ENCODE measurements around the gene NOPCHAP1.

NOPCHAP1 gene

DNA sequence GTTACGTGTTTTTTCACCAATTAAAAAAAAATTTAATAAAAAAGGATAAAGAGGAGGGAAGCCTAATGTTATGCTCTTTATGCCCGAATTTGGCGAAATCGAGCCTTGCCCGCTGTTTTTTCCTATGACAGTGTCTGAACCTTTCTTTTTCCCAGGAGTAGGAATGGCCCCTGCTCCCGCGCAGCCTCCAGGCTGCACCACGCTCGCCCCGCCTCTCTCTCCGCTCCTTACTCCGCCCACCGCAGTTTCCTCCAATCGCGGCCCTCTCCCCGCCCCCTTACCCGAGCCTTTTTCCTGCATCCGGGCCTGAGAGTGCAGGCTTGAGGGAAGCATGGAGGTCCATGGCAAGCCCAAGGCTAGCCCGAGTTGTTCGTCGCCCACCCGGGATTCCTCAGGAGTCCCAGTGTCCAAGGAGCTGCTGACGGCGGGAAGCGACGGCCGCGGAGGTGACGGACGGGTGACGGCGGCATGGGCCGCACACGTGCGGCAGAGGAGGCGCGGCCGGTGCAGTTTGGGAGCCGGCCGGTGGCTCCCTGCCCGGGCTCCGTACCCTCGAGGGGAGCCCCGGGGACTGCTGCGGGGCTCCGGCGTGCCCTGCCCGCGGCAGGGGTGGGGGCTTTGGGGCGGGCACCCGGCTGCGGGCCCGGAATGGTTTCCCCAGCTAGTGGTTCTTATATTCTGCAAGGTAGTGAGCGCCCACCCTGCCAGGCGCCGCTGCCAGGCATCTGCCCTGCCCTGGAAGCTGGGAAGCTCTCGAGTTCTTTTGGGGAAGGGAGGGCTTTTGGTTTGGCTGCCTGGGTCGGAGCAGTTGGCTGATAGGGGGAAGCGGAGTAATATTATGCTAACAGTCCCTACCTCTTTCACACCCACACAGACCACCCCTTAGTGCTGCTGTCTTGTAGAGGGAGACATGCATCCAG lies at the start of gene NOPCHAP1:
Gene NOPCHAP1, plus strand, starts transcription at position 295 of the 920 bp plus-strand sequence. Its CDS starts 37 bp downstream, at position 332.
- no peak within 1 kb of the TSS for H3K27ac ChIP-seq (ENCODE audit: low read depth, low read length)
- H3K79me2 ChIP-seq (ENCODE audit: control insufficient read depth, low read length) = peaks cover 51% of the 10 kb centered on the region
- H3K4me2 ChIP-seq (ENCODE audit: low read length) = peak within 1 kb of the TSS; percentile 69
- H3F3A ChIP-seq (ENCODE audit: control insufficient read depth, insufficient read depth) = no peaks in the 10 kb centered on the region
- H3K27me3 ChIP-seq (ENCODE audit: control insufficient read depth, low read length) = no peaks in the 10 kb centered on the region
- H3K4me1 ChIP-seq (ENCODE audit: control insufficient read depth, low read length) = peaks cover 32% of the 10 kb centered on the region
- H4K20me1 ChIP-seq (ENCODE audit: control insufficient read depth, insufficient read depth, low read depth, low read length) = no peaks in the 10 kb centered on the region; the same call in 1 of the 2 replicates
- no peaks in the 10 kb centered on the region for H3K9me2 ChIP-seq (replicated peaks; ENCODE audit: control insufficient read depth, low read length)
- TF ChIP-seq CTCF (IDR thresholded peaks at IDR 0.05; ENCODE audit: low read depth, low read length, poor library complexity, severe bottlenecking) (no peak), EZH2phosphoT487 (IDR thresholded peaks at IDR 0.05; ENCODE audit: borderline replicate concordance, low read length) (no peak)
- peak within 1 kb of the TSS; percentile 95 for H3K4me3 ChIP-seq (ENCODE audit: low read length)
- peaks cover 38% of the 10 kb centered on the region for H3K36me3 ChIP-seq (ENCODE audit: control insufficient read depth, low read length)
- H3K9me3 ChIP-seq (ENCODE audit: control insufficient read depth, insufficient read depth, low read length) = no peaks in the 10 kb centered on the region

DNA sequence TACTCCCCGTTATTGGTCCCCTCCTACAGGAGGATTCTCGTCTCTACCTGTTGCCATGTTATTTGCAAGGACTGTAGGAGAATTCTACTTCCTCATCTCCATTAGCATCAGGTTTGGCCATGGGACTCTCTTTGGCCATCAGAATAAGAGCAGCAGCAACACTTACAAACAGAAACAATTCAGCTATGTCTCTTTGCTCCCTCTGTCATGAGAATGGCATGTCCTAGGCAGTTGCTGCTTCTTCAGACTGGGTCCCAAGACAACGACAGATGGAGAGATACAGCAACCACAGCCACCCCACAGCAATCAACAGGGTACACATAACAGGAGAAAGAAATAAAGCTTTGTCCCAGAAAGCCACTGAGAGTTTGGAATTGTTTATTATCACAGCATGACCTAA lies 47.7 kb upstream of the NOPCHAP1 start:
- no peak for TF ChIP-seq EZH2phosphoT487 (IDR thresholded peaks at IDR 0.05; ENCODE audit: borderline replicate concordance, low read length)
- TF ChIP-seq CTCF (IDR thresholded peaks at IDR 0.05; ENCODE audit: low read depth, low read length, poor library complexity, severe bottlenecking) = no peak
- no peak overlapping the region for H3K4me2 ChIP-seq (ENCODE audit: low read length)
- no peaks in the 10 kb centered on the region for H3K79me2 ChIP-seq (ENCODE audit: control insufficient read depth, low read length)
- H3K4me1 ChIP-seq (ENCODE audit: control insufficient read depth, low read length) = no peaks in the 10 kb centered on the region
- no peaks in the 10 kb centered on the region for H3F3A ChIP-seq (ENCODE audit: control insufficient read depth, insufficient read depth)
- no peaks in the 10 kb centered on the region for H3K9me3 ChIP-seq (ENCODE audit: control insufficient read depth, insufficient read depth, low read length)
- no peak overlapping the region for H3K4me3 ChIP-seq (ENCODE audit: low read length)
- H3K36me3 ChIP-seq (ENCODE audit: control insufficient read depth, low read length) = no peaks in the 10 kb centered on the region
- no peak overlapping the region for H3K27ac ChIP-seq (ENCODE audit: low read depth, low read length)
- H4K20me1 ChIP-seq (ENCODE audit: control insufficient read depth, insufficient read depth, low read depth, low read length) = no peaks in the 10 kb centered on the region
- no peaks in the 10 kb centered on the region for H3K27me3 ChIP-seq (ENCODE audit: control insufficient read depth, low read length)
- H3K9me2 ChIP-seq (replicated peaks; ENCODE audit: control insufficient read depth, low read length) = no peaks in the 10 kb centered on the region

DNA sequence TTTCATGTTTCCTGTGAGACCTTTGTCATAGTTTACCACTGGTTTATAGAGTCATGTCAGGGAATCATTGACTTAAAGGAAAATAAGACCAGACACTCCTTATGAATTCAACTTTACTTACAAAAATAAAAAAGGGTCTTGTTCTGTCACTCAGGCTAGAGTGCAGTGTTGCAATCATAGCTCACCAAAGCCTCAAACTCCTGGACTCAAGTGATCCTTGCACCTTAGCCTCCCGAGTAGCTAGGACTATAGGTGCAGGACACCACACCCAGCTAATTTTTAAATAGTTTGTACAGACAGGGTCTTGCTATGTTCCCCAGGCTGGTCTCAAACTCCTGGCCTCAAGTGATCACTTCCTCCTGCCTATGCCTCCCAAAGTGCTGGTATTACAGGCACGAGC lies 47.0 kb upstream of the NOPCHAP1 start:
- H3K4me3 ChIP-seq (ENCODE audit: low read length) = no peak overlapping the region
- H3K4me2 ChIP-seq (ENCODE audit: low read length) = no peak overlapping the region
- H3K79me2 ChIP-seq (ENCODE audit: control insufficient read depth, low read length) = no peaks in the 10 kb centered on the region
- H3K9me3 ChIP-seq (ENCODE audit: control insufficient read depth, insufficient read depth, low read length) = peaks cover under 1% of the 10 kb centered on the region; the same call in 1 of the 2 replicates
- no peaks in the 10 kb centered on the region for H3F3A ChIP-seq (ENCODE audit: control insufficient read depth, insufficient read depth)
- no peaks in the 10 kb centered on the region for H3K27me3 ChIP-seq (ENCODE audit: control insufficient read depth, low read length)
- H3K9me2 ChIP-seq (replicated peaks; ENCODE audit: control insufficient read depth, low read length) = no peaks in the 10 kb centered on the region
- no peak overlapping the region for H3K27ac ChIP-seq (ENCODE audit: low read depth, low read length)
- no peaks in the 10 kb centered on the region for H3K36me3 ChIP-seq (ENCODE audit: control insufficient read depth, low read length)
- no peaks in the 10 kb centered on the region for H4K20me1 ChIP-seq (ENCODE audit: control insufficient read depth, insufficient read depth, low read depth, low read length)
- no peaks in the 10 kb centered on the region for H3K4me1 ChIP-seq (ENCODE audit: control insufficient read depth, low read length)
- TF ChIP-seq CTCF (IDR thresholded peaks at IDR 0.05; ENCODE audit: low read depth, low read length, poor library complexity, severe bottlenecking) (no peak), EZH2phosphoT487 (IDR thresholded peaks at IDR 0.05; ENCODE audit: borderline replicate concordance, low read length) (no peak)

All from DOHH2 (cell line).